Motor neuron (in vitro differentiated cells): ENCODE results near the gene TMSB15C. TPM values are rescaled to one million over a fixed set of nuclear protein-coding genes. Genes with fewer than 3 reads are reported as not detected.

Experiments
- total RNA-seq, 8 experiments: library from RNA; unstranded; fragments of 300-600 nt; gene quantifications; 2 replicates each; pipeline versions ENCODE4 v1.2.3 to v1.2.4, GENCODE V29; 2022

Gene TMSB15C
- total RNA-seq, 8 experiments from 2014 or later = 0.35 to 13.8 (median 11.7) TPM; not detected in 1

Other genes with a start within 250 kb of the TMSB15C start
- 10 to 100 TPM in 1 of 8 experiments, 1 to 10 TPM in 4, under 1 TPM in 3; 0.15 to 12.7 (median 6.5) TPM for gene RAB9B, start 244.0 kb downstream of the TMSB15C start, total RNA-seq
- 10 to 100 TPM in 5 of 8 experiments, 1 to 10 TPM in 1, under 1 TPM in 2; 0.25 to 84.6 (median 18.3) TPM for gene TMSB15B, start 113.6 kb downstream of the TMSB15C start, total RNA-seq
- not detected for gene H2BW1, start 62.5 kb downstream of the TMSB15C start, total RNA-seq
- under 1 TPM in 1 of 8 experiments, not detected in 7; 0.54 TPM for gene H2BW2, start 36.3 kb downstream of the TMSB15C start, total RNA-seq
- 10 to 100 TPM in 2 of 8 experiments, 1 to 10 TPM in 4, under 1 TPM in 2; 0.46 to 29.4 (median 7.8) TPM for gene ZCCHC18, start 36.3 kb upstream of the TMSB15C start, total RNA-seq
- gene SLC25A53, start 80.8 kb upstream of the TMSB15C start, total RNA-seq = 10 to 100 TPM in 1 of 8 experiments, 1 to 10 TPM in 7; 4.2 to 15.2 (median 5.4) TPM
- 10 to 100 TPM; 14.5 to 34.9 (median 23.2) TPM for gene FAM199X, start 90.2 kb upstream of the TMSB15C start, total RNA-seq
- gene ESX1, start 178.7 kb upstream of the TMSB15C start, total RNA-seq = 1 to 10 TPM in 2 of 8 experiments, under 1 TPM in 3, not detected in 3; 0.27 to 9.0 (median 0.95) TPM